ENCODE measurements around the gene TMEM176A. TPM values are rescaled to one million over a fixed set of nuclear protein-coding genes. Genes with fewer than 3 reads are reported as not detected.

Gene TMEM176A
- total RNA-seq, 1 experiment from 2014 or later: not detected

DNA sequence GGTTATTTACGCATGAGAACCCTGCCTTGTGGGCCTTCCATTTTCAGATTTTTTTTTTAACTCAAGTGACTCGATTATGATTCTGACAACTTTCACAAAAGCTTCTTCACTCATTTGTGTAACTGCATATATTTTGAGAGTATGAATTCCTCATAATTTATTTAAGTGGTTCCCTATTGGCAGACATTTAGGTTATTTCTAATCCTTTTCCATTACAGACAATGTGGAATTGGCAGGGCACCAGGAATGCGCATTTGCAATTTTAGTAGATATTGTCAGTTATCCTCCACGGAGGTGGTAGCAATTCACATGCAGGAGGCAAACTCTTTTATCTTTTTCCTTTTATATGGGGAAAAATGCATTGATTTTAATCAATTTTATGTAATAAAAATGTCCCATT lies 2.9 kb upstream of the TMEM176A start:
- 0 out of 2 replicates have a peak, but pooled peaks cover 14% of the 10 kb centered on the region for H3K27me3 ChIP-seq (ENCODE audit: insufficient read depth, low read length)
- ATAC-seq: no peak

DNA sequence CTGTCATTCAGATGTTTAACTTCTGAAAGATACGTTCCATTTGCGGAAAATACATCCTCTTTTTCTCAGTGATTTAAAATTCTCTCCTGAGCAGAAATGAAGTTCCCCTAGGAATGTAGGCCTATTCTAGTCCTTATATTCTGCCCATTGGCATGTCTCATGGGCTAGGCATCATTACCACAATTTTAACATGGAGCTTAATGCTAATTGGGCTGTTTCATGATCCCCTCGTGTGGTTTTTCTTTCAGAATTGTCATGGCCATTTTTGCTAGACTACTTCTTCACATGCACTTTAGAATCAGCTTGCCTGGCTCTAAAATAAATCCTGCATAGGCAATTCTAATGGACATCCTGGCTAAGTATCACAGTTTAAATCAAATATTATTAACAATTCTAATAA lies 1.4 kb upstream of the TMEM176A start:
- CTCF ChIA-PET: no interaction called here
- no peak overlapping the region for H3K4me2 ChIP-seq (ENCODE audit: low read length)
- no peak overlapping the region for H3K27ac ChIP-seq (ENCODE audit: low read depth, low read length)
- H3K9me3 ChIP-seq (ENCODE audit: control insufficient read depth in 1 of 2, insufficient read depth in 1 of 2, low read depth in 1 of 2, low read length in 2 of 2): no peaks in the 10 kb centered on the region
- RAD21 ChIA-PET (ENCODE audit: low non-redundant PET in 1 of 2, low total read pairs in 2 of 2, uncharacterized antibody in 2 of 2, unreplicated experiment in 2 of 2): no interaction called here
- no peak for DNase-seq (ENCODE audit: low read depth, low spot score)
- H3K27me3 ChIP-seq (ENCODE audit: insufficient read depth, low read length): 0 out of 2 replicates have a peak, but pooled peaks cover 10% of the 10 kb centered on the region
- H3K79me2 ChIP-seq (ENCODE audit: insufficient read depth, low read length): no peaks in the 10 kb centered on the region
- H3K9me2 ChIP-seq (ENCODE audit: insufficient read depth): no peaks in the 10 kb centered on the region
- no peak overlapping the region for H3K9ac ChIP-seq (ENCODE audit: low read length)
- no peak for ATAC-seq
- H4K20me1 ChIP-seq (ENCODE audit: insufficient read depth): no peaks in the 10 kb centered on the region
- no peaks in the 10 kb centered on the region for H3K4me1 ChIP-seq (ENCODE audit: control insufficient read depth in 1 of 2, insufficient read depth in 2 of 2, low read length in 2 of 2)
- H3K36me3 ChIP-seq (ENCODE audit: control insufficient read depth in 1 of 2, insufficient read depth in 2 of 2, low read length in 2 of 2): no peaks in the 10 kb centered on the region
- no peak overlapping the region for H3K4me3 ChIP-seq (replicated peaks in 1 of 2; ENCODE audit: low read depth in 1 of 2, low read length in 2 of 2)
- BruUV-seq (replicated peaks): no TSS peak
- POLR2A ChIA-PET: no interaction called here
- H2AFZ ChIP-seq (ENCODE audit: low read depth, low read length, poor library complexity, severe bottlenecking): no peak overlapping the region
- intact Hi-C loops (cut with micrococcal nuclease): no loop called here
- no peak for TF ChIP-seq POLR2A (IDR thresholded peaks at IDR 0.05; ENCODE audit: borderline replicate concordance, extremely low read depth, insufficient read depth, insufficient read length)
- no peak for TF ChIP-seq ELF1 (IDR thresholded peaks at IDR 0.05; ENCODE audit: borderline replicate concordance, low read depth)
- no peak for TF ChIP-seq SRF (IDR thresholded peaks at IDR 0.05; ENCODE audit: low read depth)
- TF ChIP-seq SP1 (IDR thresholded peaks at IDR 0.05; ENCODE audit: low read depth): no peak
- no peak for TF ChIP-seq ZFX (IDR thresholded peaks at IDR 0.05)

More for the DNA sequence above, 2.9 kb upstream of the TMEM176A start:
- no peak overlapping the region for H2AFZ ChIP-seq (ENCODE audit: low read depth, low read length, poor library complexity, severe bottlenecking)
- no TSS peak for BruUV-seq (replicated peaks)
- ChIA-PET RAD21 (ENCODE audit: low non-redundant PET in 1 of 2, low total read pairs in 2 of 2, uncharacterized antibody in 2 of 2, unreplicated experiment in 2 of 2) (no interaction called here), POLR2A (no interaction called here), CTCF (no interaction called here)
- H3K4me3 ChIP-seq (replicated peaks in 1 of 2; ENCODE audit: low read depth in 1 of 2, low read length in 2 of 2): no peak overlapping the region
- DNase-seq (ENCODE audit: low read depth, low spot score): no peak
- H3K9me2 ChIP-seq (ENCODE audit: insufficient read depth): no peaks in the 10 kb centered on the region
- H3K9ac ChIP-seq (ENCODE audit: low read length): no peak overlapping the region
- no peaks in the 10 kb centered on the region for H3K36me3 ChIP-seq (ENCODE audit: control insufficient read depth in 1 of 2, insufficient read depth in 2 of 2, low read length in 2 of 2)
- TF ChIP-seq, protein P1, sequence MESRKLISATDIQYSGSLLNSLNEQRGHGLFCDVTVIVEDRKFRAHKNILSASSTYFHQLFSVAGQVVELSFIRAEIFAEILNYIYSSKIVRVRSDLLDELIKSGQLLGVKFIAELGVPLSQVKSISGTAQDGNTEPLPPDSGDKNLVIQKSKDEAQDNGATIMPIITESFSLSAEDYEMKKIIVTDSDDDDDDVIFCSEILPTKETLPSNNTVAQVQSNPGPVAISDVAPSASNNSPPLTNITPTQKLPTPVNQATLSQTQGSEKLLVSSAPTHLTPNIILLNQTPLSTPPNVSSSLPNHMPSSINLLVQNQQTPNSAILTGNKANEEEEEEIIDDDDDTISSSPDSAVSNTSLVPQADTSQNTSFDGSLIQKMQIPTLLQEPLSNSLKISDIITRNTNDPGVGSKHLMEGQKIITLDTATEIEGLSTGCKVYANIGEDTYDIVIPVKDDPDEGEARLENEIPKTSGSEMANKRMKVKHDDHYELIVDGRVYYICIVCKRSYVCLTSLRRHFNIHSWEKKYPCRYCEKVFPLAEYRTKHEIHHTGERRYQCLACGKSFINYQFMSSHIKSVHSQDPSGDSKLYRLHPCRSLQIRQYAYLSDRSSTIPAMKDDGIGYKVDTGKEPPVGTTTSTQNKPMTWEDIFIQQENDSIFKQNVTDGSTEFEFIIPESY (IDR thresholded peaks at IDR 0.05; ENCODE audit: extremely low read depth, insufficient replicate concordance, low read length): no peak
- H4K20me1 ChIP-seq (ENCODE audit: insufficient read depth): no peaks in the 10 kb centered on the region
- H3K4me1 ChIP-seq (ENCODE audit: control insufficient read depth in 1 of 2, insufficient read depth in 2 of 2, low read length in 2 of 2): no peaks in the 10 kb centered on the region; a peak in 1 of 4 replicates
- H3K4me2 ChIP-seq (ENCODE audit: low read length): no peak overlapping the region
- intact Hi-C loops (cut with micrococcal nuclease): no loop called here
- H3K79me2 ChIP-seq (ENCODE audit: insufficient read depth, low read length): no peaks in the 10 kb centered on the region
- no peak overlapping the region for H3K27ac ChIP-seq (ENCODE audit: low read depth, low read length)
- H3K9me3 ChIP-seq (ENCODE audit: control insufficient read depth in 1 of 2, insufficient read depth in 1 of 2, low read depth in 1 of 2, low read length in 2 of 2): no peaks in the 10 kb centered on the region
